Ovary (tissue), 9 donors: ENCODE measurements around the gene ZNF586. TPM values are rescaled to one million over a fixed set of nuclear protein-coding genes. Genes with fewer than 3 reads are reported as not detected.
"Not testable (repeated sequence)": the region's sequence is repeated elsewhere in the genome, so short reads cannot be mapped to it uniquely, and the experiment has no call there.

Experiments
- DNase-seq, 5 donors: peaks; one replicate each; pipeline ENCODE4 v3.0.0-alpha.2; 2019 to 2020
- H3K27ac ChIP-seq, 2 donors: fragments of 200-600 bp; one replicate each; pipeline versions ENCODE4 v1.5.1 to v1.8.0; 2019 to 2022
- H3K27me3 ChIP-seq: fragments of 200-600 bp; one replicate; pipeline ENCODE4 v1.8.0; 2022
- H3K36me3 ChIP-seq: fragments of 200-600 bp; sonication (generic); one replicate; pipeline ENCODE4 v1.5.1; 2019
- H3K4me1 ChIP-seq: one replicate; pipeline ENCODE4 v1.8.1; 2013; ENCODE audit warnings: mild to moderate bottlenecking, moderate library complexity; ENCODE audit not compliant: insufficient read depth
- H3K4me3 ChIP-seq: fragments of 200-600 bp; sonication (generic); one replicate; pipeline ENCODE4 v1.5.1; 2017
- H3K9me3 ChIP-seq, 2 donors: fragments of 200-600 bp in 1 of 2; sonication (generic) in 1 of 2; one replicate each; pipeline versions ENCODE4 v1.5.1 to v1.8.1; 2013 to 2019; ENCODE audit warnings: mild to moderate bottlenecking in 1 of 2, moderate library complexity in 1 of 2
- EP300 ChIP-seq: sonication (generic); formaldehyde crosslinking; IDR thresholded peaks from one replicate; pipeline ENCODE4 v1.6.1; 2017; ENCODE audit warnings: antibody characterized with exemption
- POLR2A ChIP-seq: fragments of 450-650 bp; IDR thresholded peaks from one replicate; pipeline ENCODE4 v1.6.1; 2017; ENCODE audit warnings: antibody characterized with exemption, mild to moderate bottlenecking, moderate library complexity
- WGBS, 3 donors: extraction: QIAGEN DNeasy Blood & Tissue Kit in 1 of 3; methylation state at CpG; one replicate each; pipeline versions ENCODE4 v1.1.5 to v1.1.7; 2013 to 2017; 5-methylcytosine and 5-hydroxymethylcytosine counted together
- intact Hi-C, 4 donors: fragments of 100-400 bp; cut with DNase I; formaldehyde crosslinking; loops; one replicate each; pipeline versions ENCODE4 v1.11.0 to v1.15.1; 2022 to 2023
- polyA plus RNA-seq, 2 donors: library from polyadenylated mRNA; stranded (reverse); fragments of 200-250 nt in 1 of 2; fragments of 350-450 nt in 1 of 2; fragmentation: Illumina TruSeq in 1 of 2; extraction: RNeasy Lipid Tissue Mini Kit (QIAGEN cat#74804) in 1 of 2; gene quantifications; one replicate each; pipeline ENCODE4 v1.2.3, GENCODE V29; 2013 to 2014
- total RNA-seq, 7 donors: library from RNA; depleted of rRNA in 2 of 7; stranded (reverse); fragments of >200 nt in 2 of 7; fragmentation: NEBNext Ultra II Directional in 3 of 7; extraction: Animal tissue kit (Norgen Biotek cat#: 25700) in 3 of 7; gene quantifications; one replicate each; pipeline versions ENCODE4 v1.1.0 to v1.2.4, GENCODE V29; 2016 to 2023
- TF ChIP-seq, protein P1 (sequence below), 3 donors: fragments of 450-650 bp in 2 of 3; fragments of 200-600 bp in 1 of 3; IDR thresholded peaks; one replicate each; pipeline versions ENCODE4 v1.5.1 to v1.8.0; 2016 to 2022; ENCODE audit warnings: antibody characterized with exemption in 3 of 3, mild to moderate bottlenecking in 1 of 3
- donor health status: DM: no; HTN: no; CAD: no; lungs with moderate emphysema.
- donor health status: DM: no; HTN: no; CAD: no.
- donor health status: Bipolar disorder and iron deficiency.
- donor health status: DM: yes; HTN: yes; CAD: no.
- donor health status: DM: no; HTN: no; CAD: no.
- donor health status: DM: yes; HTN: yes; CAD: no.

Gene ZNF586
- total and polyA plus RNA-seq, 9 donors, result 7.9 to 21.7 (median 16.7) TPM

GRCh38 chr19:57786286-57786685 lies 16.8 kb downstream of the ZNF586 start:
- Histone ChIP-seq H3K4me3 (no peak overlapping the region), H3K4me1 (no peaks in the 10 kb centered on the region), H3K27ac (no peak overlapping the region), H3K9me3 (peaks cover 4 to 52% of the 10 kb centered on the region in 2 donors), H3K27me3 (no peaks in the 10 kb centered on the region), H3K36me3 (no peaks in the 10 kb centered on the region)
- intact Hi-C loops, result no loop called here
- TF ChIP-seq, protein P1, sequence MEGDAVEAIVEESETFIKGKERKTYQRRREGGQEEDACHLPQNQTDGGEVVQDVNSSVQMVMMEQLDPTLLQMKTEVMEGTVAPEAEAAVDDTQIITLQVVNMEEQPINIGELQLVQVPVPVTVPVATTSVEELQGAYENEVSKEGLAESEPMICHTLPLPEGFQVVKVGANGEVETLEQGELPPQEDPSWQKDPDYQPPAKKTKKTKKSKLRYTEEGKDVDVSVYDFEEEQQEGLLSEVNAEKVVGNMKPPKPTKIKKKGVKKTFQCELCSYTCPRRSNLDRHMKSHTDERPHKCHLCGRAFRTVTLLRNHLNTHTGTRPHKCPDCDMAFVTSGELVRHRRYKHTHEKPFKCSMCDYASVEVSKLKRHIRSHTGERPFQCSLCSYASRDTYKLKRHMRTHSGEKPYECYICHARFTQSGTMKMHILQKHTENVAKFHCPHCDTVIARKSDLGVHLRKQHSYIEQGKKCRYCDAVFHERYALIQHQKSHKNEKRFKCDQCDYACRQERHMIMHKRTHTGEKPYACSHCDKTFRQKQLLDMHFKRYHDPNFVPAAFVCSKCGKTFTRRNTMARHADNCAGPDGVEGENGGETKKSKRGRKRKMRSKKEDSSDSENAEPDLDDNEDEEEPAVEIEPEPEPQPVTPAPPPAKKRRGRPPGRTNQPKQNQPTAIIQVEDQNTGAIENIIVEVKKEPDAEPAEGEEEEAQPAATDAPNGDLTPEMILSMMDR (IDR thresholded peaks at IDR 0.05), result no peak
- no peak for DNase-seq
- 90 to 94% (median 94%) methylated on average over 38 of the region's 38 CpGs for WGBS, 3 donors

GRCh38 chr19:57786906-57787305 lies 17.4 kb downstream of the ZNF586 start:
- intact Hi-C loops, result no loop called here
- H3K4me3 ChIP-seq, result no peak overlapping the region
- no peaks in the 10 kb centered on the region for H3K36me3 ChIP-seq
- TF ChIP-seq EP300 (no peak), POLR2A (no peak)
- TF ChIP-seq, protein P1 (IDR thresholded peaks at IDR 0.05), result no peak
- no peaks in the 10 kb centered on the region for H3K4me1 ChIP-seq
- H3K9me3 ChIP-seq, result peaks cover 4 to 54% of the 10 kb centered on the region in 2 donors
- DNase-seq, result no peak
- 88 to 95% (median 88%) methylated on average over 5 of the region's 5 CpGs for WGBS, 3 donors
- H3K27me3 ChIP-seq, result no peaks in the 10 kb centered on the region
- H3K27ac ChIP-seq, result no peak overlapping the region

GRCh38 chr19:57788114-57788692 lies 18.7 kb downstream of the ZNF586 start:
- Histone ChIP-seq H3K4me3 (no peak overlapping the region), H3K4me1 (no peaks in the 10 kb centered on the region), H3K36me3 (no peaks in the 10 kb centered on the region), H3K27ac (no peak overlapping the region), H3K27me3 (no peaks in the 10 kb centered on the region), H3K9me3 (peaks cover 4 to 46% of the 10 kb centered on the region in 2 donors)
- no peak for DNase-seq
- intact Hi-C loops, result no loop called here
- TF ChIP-seq, protein P1 (IDR thresholded peaks at IDR 0.05), result no peak
- TF ChIP-seq POLR2A (no peak), EP300 (no peak)

GRCh38 chr19:57789288-57789687 lies 19.8 kb downstream of the ZNF586 start:
- Histone ChIP-seq H3K9me3 (peaks cover 4 to 42% of the 10 kb centered on the region in 2 donors), H3K4me3 (no peak overlapping the region), H3K27me3 (no peaks in the 10 kb centered on the region), H3K4me1 (no peaks in the 10 kb centered on the region), H3K36me3 (no peaks in the 10 kb centered on the region), H3K27ac (no peak overlapping the region)
- no peak for DNase-seq
- TF ChIP-seq POLR2A (no peak), EP300 (no peak)
- TF ChIP-seq, protein P1 (IDR thresholded peaks at IDR 0.05), result no peak
- intact Hi-C loops, result no loop called here
- 97 to 98% (median 98%) methylated on average over 4 of the region's 4 CpGs for WGBS, 3 donors

DNA sequence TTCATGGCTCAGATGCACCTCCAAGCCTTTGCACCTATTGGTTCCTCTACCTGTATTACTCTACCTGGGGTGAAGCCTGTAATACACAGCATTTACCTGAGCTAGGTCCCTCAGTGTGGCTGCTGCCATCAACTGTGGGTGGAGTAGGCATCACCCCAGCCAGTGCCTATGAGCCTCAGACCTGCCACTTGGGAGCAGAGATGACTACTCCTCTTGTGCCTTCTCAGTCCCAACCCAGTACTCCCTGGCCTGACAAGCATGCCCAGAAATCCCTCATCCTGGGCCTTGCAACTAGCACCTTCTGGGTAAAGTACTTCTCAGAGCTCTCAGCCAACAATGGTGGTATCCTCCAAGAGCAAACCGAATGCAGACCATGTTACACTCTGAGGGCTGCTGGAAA lies 27.1 kb downstream of the ZNF586 start:
- H3K4me1 ChIP-seq, H3K27me3 ChIP-seq, H3K36me3 ChIP-seq, H3K27ac ChIP-seq, H3K4me3 ChIP-seq, intact Hi-C loops, DNase-seq: not testable (repeated sequence)
- H3K9me3 ChIP-seq, result peaks cover 0 to 12% of the 10 kb centered on the region in 2 donors
- WGBS, 3 donors, result 89 to 100% (median 95%) methylated on average over 1 of the region's 1 CpG
